ENCODE results near the gene CTTNBP2NL.
"Not testable (repeated sequence)": the region's sequence is repeated elsewhere in the genome, so short reads cannot be mapped to it uniquely, and the experiment has no call there.

CTTNBP2NL gene

GRCh38 chr1:112470324-112470723 lies 74.3 kb downstream of the CTTNBP2NL start:
- DNase-seq: not testable (repeated sequence)

GRCh38 chr1:112470966-112471365 lies 75.0 kb downstream of the CTTNBP2NL start:
- no peak for DNase-seq

- DNase-seq: no peak
Observed at GRCh38 chr1:112472142-112472541, 76.1 kb downstream of the CTTNBP2NL start.

GRCh38 chr1:112477550-112477949 lies 81.5 kb downstream of the CTTNBP2NL start:
- DNase-seq: no peak

GRCh38 chr1:112478314-112478713 lies 82.3 kb downstream of the CTTNBP2NL start:
- no peak for DNase-seq

GRCh38 chr1:112486063-112486462 lies 90.0 kb downstream of the CTTNBP2NL start:
- not testable (repeated sequence) for DNase-seq

- not testable (repeated sequence) for DNase-seq
Observed at GRCh38 chr1:112487686-112488085, 91.7 kb downstream of the CTTNBP2NL start.

GRCh38 chr1:112488141-112488540 lies 92.1 kb downstream of the CTTNBP2NL start:
- DNase-seq: no peak

GRCh38 chr1:112492076-112492475 lies 96.1 kb downstream of the CTTNBP2NL start:
- DNase-seq: no peak

GRCh38 chr1:112493351-112493750 lies 97.3 kb downstream of the CTTNBP2NL start:
- no peak for DNase-seq

- DNase-seq: no peak
Observed at GRCh38 chr1:112496290-112496689, 100.3 kb downstream of the CTTNBP2NL start.

- peak in 5 of 6 experiments; percentile 18 to 39 (median 30) for DNase-seq
Observed at GRCh38 chr1:112501810-112502641, 106.0 kb downstream of the CTTNBP2NL start.

- DNase-seq: no peak
Observed at GRCh38 chr1:112502826-112503225, 106.8 kb downstream of the CTTNBP2NL start.

GRCh38 chr1:112504001-112504660 lies 108.1 kb downstream of the CTTNBP2NL start:
- DNase-seq: no peak

- DNase-seq: no peak
Observed at GRCh38 chr1:112504661-112505399, 108.8 kb downstream of the CTTNBP2NL start.

- no peak for DNase-seq
Observed at GRCh38 chr1:112505400-112505785, 109.4 kb downstream of the CTTNBP2NL start.

GRCh38 chr1:112505878-112506277 lies 109.9 kb downstream of the CTTNBP2NL start:
- DNase-seq: no peak

- DNase-seq: no peak
Observed at GRCh38 chr1:112506306-112506705, 110.3 kb downstream of the CTTNBP2NL start.

- no peak for DNase-seq
Observed at GRCh38 chr1:112506731-112507130, 110.7 kb downstream of the CTTNBP2NL start.

- no peak for DNase-seq
Observed at GRCh38 chr1:112507336-112507735, 111.3 kb downstream of the CTTNBP2NL start.

GRCh38 chr1:112507921-112508277 lies 111.9 kb downstream of the CTTNBP2NL start:
- DNase-seq: peak in 5 of 6 experiments; percentile 3 to 14 (median 11)

GRCh38 chr1:112508278-112509004 lies 112.4 kb downstream of the CTTNBP2NL start, which contains the start of gene WNT2B:
Gene WNT2B, plus strand, starts transcription at chr1:112508965. Its CDS starts 298 bp downstream, at chr1:112509263.
- peak; percentile 11 to 53 (median 30) for DNase-seq
